ENCODE measurements around the gene B4GALT3. TPM values are rescaled to one million over a fixed set of nuclear protein-coding genes. Genes with fewer than 3 reads are reported as not detected.

The B4GALT3 gene
- total and polyA plus RNA-seq, 5 experiments from 2014 or later: 35.4 to 97.4 (median 49.9) TPM

Small RNAs within 50 kb of the gene (microRNA-seq; reads per million reads assigned to microRNA genes)
- not detected for gene MIR5187 (ENCODE audit: borderline microRNAs expressed)

Other genes starting within 250 kb of the B4GALT3 start
- gene ITLN2, start 222.7 kb downstream of the B4GALT3 start, total RNA-seq: not detected
- gene ITLN2, start 222.7 kb downstream of the B4GALT3 start, polyA plus RNA-seq: not detected
- 10 to 100 TPM; 16.3 to 16.4 TPM for gene F11R, start 156.4 kb downstream of the B4GALT3 start, total RNA-seq
- 1 to 10 TPM; 6.7 to 9.0 (median 8.1) TPM for gene F11R, start 156.4 kb downstream of the B4GALT3 start, polyA plus RNA-seq
- gene TSTD1, start 138.5 kb downstream of the B4GALT3 start, total RNA-seq: 100 to 1,000 TPM; 100 to 108 TPM
- 100 to 1,000 TPM; 342 to 508 (median 412) TPM for gene TSTD1, start 138.5 kb downstream of the B4GALT3 start, polyA plus RNA-seq
- gene USF1, start 131.5 kb downstream of the B4GALT3 start, total RNA-seq: 100 to 1,000 TPM; 107 to 118 TPM
- gene USF1, start 131.5 kb downstream of the B4GALT3 start, polyA plus RNA-seq: 10 to 100 TPM in 1 of 3 donors, 1 to 10 TPM in 2; 4.3 to 11.1 (median 7.4) TPM
- 100 to 1,000 TPM; 220 to 233 TPM for gene ARHGAP30, start 107.6 kb downstream of the B4GALT3 start, total RNA-seq
- gene ARHGAP30, start 107.6 kb downstream of the B4GALT3 start, polyA plus RNA-seq: 100 to 1,000 TPM; 110 to 207 (median 136) TPM
- not detected for gene NECTIN4, start 87.9 kb downstream of the B4GALT3 start, total RNA-seq
- gene NECTIN4, start 87.9 kb downstream of the B4GALT3 start, polyA plus RNA-seq: not detected
- under 1 TPM; 0.60 to 0.96 TPM for gene KLHDC9, start 79.1 kb downstream of the B4GALT3 start, total RNA-seq
- gene KLHDC9, start 79.1 kb downstream of the B4GALT3 start, polyA plus RNA-seq: 1 to 10 TPM in 1 of 3 donors, under 1 TPM in 2; 0.30 to 1.5 (median 0.62) TPM
- gene PFDN2, start 59.5 kb downstream of the B4GALT3 start, total RNA-seq: 10 to 100 TPM; 37.9 to 41.4 TPM
- 10 to 100 TPM; 74.6 to 91.3 (median 86.0) TPM for gene PFDN2, start 59.5 kb downstream of the B4GALT3 start, polyA plus RNA-seq
- gene NIT1, start 59.4 kb downstream of the B4GALT3 start, total RNA-seq: 10 to 100 TPM; 43.5 to 46.4 TPM
- 10 to 100 TPM; 16.8 to 25.0 (median 18.3) TPM for gene NIT1, start 59.4 kb downstream of the B4GALT3 start, polyA plus RNA-seq
- gene DEDD, start 44.8 kb downstream of the B4GALT3 start, total RNA-seq: 10 to 100 TPM; 35.3 to 38.6 TPM
- 10 to 100 TPM; 29.0 to 35.4 (median 29.3) TPM for gene DEDD, start 44.8 kb downstream of the B4GALT3 start, polyA plus RNA-seq
- gene UFC1, start 23.5 kb downstream of the B4GALT3 start, total RNA-seq: 100 to 1,000 TPM; 116 to 118 TPM
- gene UFC1, start 23.5 kb downstream of the B4GALT3 start, polyA plus RNA-seq: 100 to 1,000 TPM; 148 to 158 (median 155) TPM
- 10 to 100 TPM; 59.2 to 63.8 TPM for gene USP21, start 18.0 kb downstream of the B4GALT3 start, total RNA-seq
- gene USP21, start 18.0 kb downstream of the B4GALT3 start, polyA plus RNA-seq: 10 to 100 TPM; 13.8 to 31.4 (median 14.6) TPM
- 10 to 100 TPM; 76.2 to 82.1 TPM for gene PPOX, start 11.1 kb downstream of the B4GALT3 start, total RNA-seq
- gene PPOX, start 11.1 kb downstream of the B4GALT3 start, polyA plus RNA-seq: 10 to 100 TPM; 12.0 to 17.8 (median 15.7) TPM
- gene ADAMTS4, start 21.5 kb upstream of the B4GALT3 start, total RNA-seq: 1 to 10 TPM; 4.8 to 7.0 TPM
- gene ADAMTS4, start 21.5 kb upstream of the B4GALT3 start, polyA plus RNA-seq: under 1 TPM; 0.07 to 0.34 (median 0.22) TPM
- gene NDUFS2, start 24.9 kb upstream of the B4GALT3 start, total RNA-seq: 100 to 1,000 TPM; 126 to 127 TPM
- 100 to 1,000 TPM in 1 of 3 donors, 10 to 100 TPM in 2; 78.6 to 106 (median 95.4) TPM for gene NDUFS2, start 24.9 kb upstream of the B4GALT3 start, polyA plus RNA-seq
- gene FCER1G, start 37.8 kb upstream of the B4GALT3 start, total RNA-seq: 10 to 100 TPM; 27.7 to 31.8 TPM
- gene FCER1G, start 37.8 kb upstream of the B4GALT3 start, polyA plus RNA-seq: 100 to 1,000 TPM in 1 of 3 donors, 10 to 100 TPM in 2; 67.1 to 107 (median 84.4) TPM
- not detected for gene APOA2, start 46.1 kb upstream of the B4GALT3 start, total RNA-seq
- gene APOA2, start 46.1 kb upstream of the B4GALT3 start, polyA plus RNA-seq: not detected
- 10 to 100 TPM in 1 of 2 experiments, 1 to 10 TPM in 1; 9.6 to 11.3 TPM for gene TOMM40L, start 48.6 kb upstream of the B4GALT3 start, total RNA-seq
- gene TOMM40L, start 48.6 kb upstream of the B4GALT3 start, polyA plus RNA-seq: 1 to 10 TPM; 4.9 to 8.1 (median 8.0) TPM
- not detected for gene NR1I3, start 60.7 kb upstream of the B4GALT3 start, total RNA-seq
- under 1 TPM in 1 of 3 donors, not detected in 2; 0.19 TPM for gene NR1I3, start 60.7 kb upstream of the B4GALT3 start, polyA plus RNA-seq
- not detected for gene PCP4L1, start 81.2 kb upstream of the B4GALT3 start, total RNA-seq
- not detected for gene PCP4L1, start 81.2 kb upstream of the B4GALT3 start, polyA plus RNA-seq
- 10 to 100 TPM; 11.9 to 12.2 TPM for gene MPZ, start 132.5 kb upstream of the B4GALT3 start, total RNA-seq
- gene MPZ, start 132.5 kb upstream of the B4GALT3 start, polyA plus RNA-seq: not detected
- gene SDHC, start 136.9 kb upstream of the B4GALT3 start, total RNA-seq: 100 to 1,000 TPM; 113 to 127 TPM
- gene SDHC, start 136.9 kb upstream of the B4GALT3 start, polyA plus RNA-seq: 100 to 1,000 TPM; 212 to 297 (median 217) TPM
- gene CFAP126, start 190.4 kb upstream of the B4GALT3 start, total RNA-seq: not detected
- not detected for gene CFAP126, start 190.4 kb upstream of the B4GALT3 start, polyA plus RNA-seq

Data from naive thymus-derived CD8-positive, alpha-beta T cell (primary cell).